OCI-LY1 (cell line): ENCODE results near the gene SMDT1.

Experiments used
- H2AFZ ChIP-seq: fragments of 200-600 bp; sonication (generic), shearing (Covaris generic); 2 replicates; pipeline ENCODE4 v1.6.0; 2014; ENCODE audit warnings: antibody characterized with exemption, mild to moderate bottlenecking, low read length
- H3F3A ChIP-seq: fragments of 200-600 bp; sonication (generic), shearing (Covaris generic); 2 replicates; pipeline ENCODE4 v1.6.0; 2014; ENCODE audit warnings: mild to moderate bottlenecking, antibody characterized with exemption, low read length, moderate library complexity; ENCODE audit not compliant: insufficient read depth
- H3K27ac ChIP-seq: fragments of 200-600 bp; sonication (generic); 2 replicates; pipeline ENCODE4 v1.5.1; 2014; ENCODE audit warnings: low read length, mixed run types, mild to moderate bottlenecking, low read depth; ENCODE audit not compliant: poor library complexity, severe bottlenecking
- H3K27me3 ChIP-seq: fragments of 200-600 bp; sonication (generic); 2 replicates; pipeline ENCODE4 v1.6.0; 2014; ENCODE audit warnings: antibody characterized with exemption, mild to moderate bottlenecking, low read length, moderate library complexity; ENCODE audit not compliant: insufficient read depth
- H3K36me3 ChIP-seq: fragments of 200-600 bp; sonication (generic); 2 replicates; pipeline ENCODE4 v1.6.1; 2014; ENCODE audit warnings: mild to moderate bottlenecking, antibody characterized with exemption, low read length, moderate library complexity, mixed read lengths; ENCODE audit not compliant: insufficient read depth
- H3K4me1 ChIP-seq: fragments of 200-600 bp; sonication (generic); 2 replicates; pipeline ENCODE4 v1.5.1; 2014; ENCODE audit warnings: mild to moderate bottlenecking, low read length, moderate library complexity; ENCODE audit not compliant: insufficient read depth, severe bottlenecking
- H3K4me2 ChIP-seq: fragments of 200-600 bp; sonication (generic), shearing (Covaris generic); 2 replicates; pipeline ENCODE4 v1.6.1; 2014; ENCODE audit warnings: low read length
- H3K4me3 ChIP-seq: fragments of 200-600 bp; sonication (generic); 2 replicates; pipeline ENCODE4 v1.5.1; 2014; ENCODE audit warnings: low read length, low read depth, mild to moderate bottlenecking, mixed read lengths; ENCODE audit not compliant: poor library complexity, severe bottlenecking
- H3K79me2 ChIP-seq: fragments of 200-600 bp; shearing (Covaris generic); 2 replicates; pipeline ENCODE4 v1.6.1; 2016; ENCODE audit warnings: mixed run types, low read length, mixed read lengths; ENCODE audit not compliant: insufficient read depth
- H3K9ac ChIP-seq: fragments of 200-600 bp; sonication (generic), shearing (Covaris generic); 2 replicates; pipeline ENCODE4 v1.6.1; 2014; ENCODE audit warnings: mild to moderate bottlenecking, low read length, mixed read lengths
- H3K9me2 ChIP-seq: fragments of 200-600 bp; sonication (generic), shearing (Covaris generic); 2 replicates; pipeline ENCODE4 v1.6.1; 2014; ENCODE audit warnings: low read depth, mild to moderate bottlenecking, low read length, mixed read lengths
- H3K9me3 ChIP-seq: fragments of 200-600 bp; shearing (Covaris generic); 2 replicates; pipeline ENCODE4 v1.6.1; 2014; ENCODE audit warnings: low read length, mixed read lengths
- H4K20me1 ChIP-seq: fragments of 200-600 bp; sonication (generic), shearing (Covaris generic); 2 replicates; pipeline ENCODE4 v1.6.0; 2016; ENCODE audit warnings: mild to moderate bottlenecking, low read length; ENCODE audit not compliant: insufficient read depth
- EZH2 ChIP-seq: fragments of 200-600 bp; sonication (generic), shearing (Covaris generic); IDR thresholded peaks from 2 replicates; pipeline ENCODE4 v1.8.0; 2017; ENCODE audit warnings: borderline replicate concordance, mixed run types, mild to moderate bottlenecking, antibody characterized with exemption, low read length, moderate library complexity, mixed read lengths
- TF ChIP-seq, protein P1 (sequence below): fragments of 200-600 bp; sonication (generic), shearing (Covaris generic); IDR thresholded peaks from 2 replicates; pipeline ENCODE4 v1.5.1; 2017; ENCODE audit warnings: mild to moderate bottlenecking, antibody characterized with exemption, low read length, moderate library complexity, mixed read lengths

SMDT1 gene

DNA sequence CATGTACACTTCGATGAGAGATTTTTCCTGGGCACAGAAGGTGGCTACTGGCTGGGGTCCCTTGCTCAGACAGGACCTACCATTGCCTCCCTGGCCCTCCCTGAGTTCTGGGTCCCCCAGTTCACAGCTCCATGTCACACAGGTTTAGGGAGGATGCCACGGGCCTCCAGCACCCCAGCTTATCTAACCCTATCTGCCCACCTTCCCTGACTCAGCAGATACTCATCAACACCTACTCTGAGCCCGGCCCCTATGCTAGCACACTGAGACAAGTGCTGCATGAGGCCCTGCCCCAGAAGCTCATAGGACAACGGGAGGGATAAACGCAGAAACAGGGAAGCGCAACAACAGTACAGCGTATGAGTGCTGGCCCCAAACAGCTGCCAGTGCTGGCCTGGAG is 18.5 kb upstream of the SMDT1 start:
- Histone ChIP-seq H3K9ac (no peak overlapping the region), H3K4me2 (no peak overlapping the region), H3K9me3 (peaks cover 7% of the 10 kb centered on the region), H2AFZ (no peak overlapping the region), H3K79me2 (no peaks in the 10 kb centered on the region), H3K36me3 (peaks cover 51% of the 10 kb centered on the region), H3K27me3 (no peaks in the 10 kb centered on the region), H3K4me1 (no peaks in the 10 kb centered on the region), H3K27ac (no peak overlapping the region), H4K20me1 (no peaks in the 10 kb centered on the region), H3K4me3 (no peak overlapping the region), H3F3A (no peaks in the 10 kb centered on the region), H3K9me2 (no peaks in the 10 kb centered on the region)
- TF ChIP-seq EZH2 = no peak
- TF ChIP-seq, protein P1, sequence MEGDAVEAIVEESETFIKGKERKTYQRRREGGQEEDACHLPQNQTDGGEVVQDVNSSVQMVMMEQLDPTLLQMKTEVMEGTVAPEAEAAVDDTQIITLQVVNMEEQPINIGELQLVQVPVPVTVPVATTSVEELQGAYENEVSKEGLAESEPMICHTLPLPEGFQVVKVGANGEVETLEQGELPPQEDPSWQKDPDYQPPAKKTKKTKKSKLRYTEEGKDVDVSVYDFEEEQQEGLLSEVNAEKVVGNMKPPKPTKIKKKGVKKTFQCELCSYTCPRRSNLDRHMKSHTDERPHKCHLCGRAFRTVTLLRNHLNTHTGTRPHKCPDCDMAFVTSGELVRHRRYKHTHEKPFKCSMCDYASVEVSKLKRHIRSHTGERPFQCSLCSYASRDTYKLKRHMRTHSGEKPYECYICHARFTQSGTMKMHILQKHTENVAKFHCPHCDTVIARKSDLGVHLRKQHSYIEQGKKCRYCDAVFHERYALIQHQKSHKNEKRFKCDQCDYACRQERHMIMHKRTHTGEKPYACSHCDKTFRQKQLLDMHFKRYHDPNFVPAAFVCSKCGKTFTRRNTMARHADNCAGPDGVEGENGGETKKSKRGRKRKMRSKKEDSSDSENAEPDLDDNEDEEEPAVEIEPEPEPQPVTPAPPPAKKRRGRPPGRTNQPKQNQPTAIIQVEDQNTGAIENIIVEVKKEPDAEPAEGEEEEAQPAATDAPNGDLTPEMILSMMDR = no peak

DNA sequence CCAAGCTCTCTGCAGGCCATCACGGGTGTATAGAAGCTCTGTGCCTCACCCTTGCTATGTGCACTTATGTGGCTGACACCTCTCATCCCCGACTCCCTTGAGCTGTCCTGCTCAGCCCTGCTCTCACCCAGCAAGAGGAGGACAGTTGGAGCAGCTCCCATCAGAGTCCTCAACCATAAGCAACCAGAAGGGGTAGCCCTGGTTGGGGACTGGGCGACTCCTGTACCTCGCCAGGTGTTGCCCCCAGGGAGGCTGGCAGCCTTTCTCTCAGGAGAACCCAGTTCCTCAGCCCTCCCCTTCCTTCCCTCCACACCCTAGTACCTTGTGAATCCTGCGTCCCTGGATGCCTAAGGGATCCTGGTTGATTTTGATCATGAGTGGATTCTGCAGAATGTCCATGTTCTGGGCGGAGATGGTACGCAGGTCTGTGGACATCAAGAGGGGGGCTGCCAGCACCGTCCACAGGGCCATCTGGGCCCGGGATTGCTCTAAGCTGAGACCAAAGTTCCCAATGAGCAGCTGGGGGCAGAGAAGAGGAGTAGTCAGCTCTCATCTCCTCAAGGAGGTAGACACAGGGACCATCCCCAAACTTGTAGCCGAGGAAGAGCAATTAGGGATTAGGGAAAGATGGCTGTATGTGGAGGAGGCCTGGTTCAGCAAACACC is 16.9 kb upstream of the SMDT1 start:
- Histone ChIP-seq H3K9me2 (no peaks in the 10 kb centered on the region), H3K27me3 (no peaks in the 10 kb centered on the region), H3K27ac (no peak overlapping the region), H3K36me3 (peaks cover 58% of the 10 kb centered on the region), H4K20me1 (no peaks in the 10 kb centered on the region), H3K79me2 (no peaks in the 10 kb centered on the region), H3F3A (no peaks in the 10 kb centered on the region), H3K9me3 (no peaks in the 10 kb centered on the region), H3K4me3 (no peak overlapping the region), H3K4me1 (no peaks in the 10 kb centered on the region), H3K9ac (no peak overlapping the region), H3K4me2 (no peak overlapping the region), H2AFZ (no peak overlapping the region)
- TF ChIP-seq, protein P1 = no peak
- no peak for TF ChIP-seq EZH2

DNA sequence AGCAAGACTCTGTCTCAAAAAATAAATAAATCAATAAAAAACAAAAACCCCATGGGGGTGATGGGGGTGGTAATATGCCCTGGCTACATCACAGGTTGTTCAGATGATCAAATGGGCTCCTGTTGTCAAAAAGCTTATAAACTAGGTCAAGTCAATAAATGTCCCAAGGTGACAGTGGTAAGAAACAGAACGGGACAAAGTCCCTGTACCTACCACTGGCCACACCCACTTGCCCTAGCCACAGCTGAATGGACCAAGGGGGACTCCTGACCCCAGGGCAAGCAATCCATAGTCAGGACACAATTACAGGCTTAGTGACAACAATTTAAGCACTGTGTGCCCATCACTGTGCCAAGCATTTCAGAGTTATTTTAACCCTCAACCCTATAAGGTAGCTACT is 14.9 kb upstream of the SMDT1 start:
- Histone ChIP-seq H3K27ac (no peak overlapping the region), H3K4me2 (no peak overlapping the region)

More for the DNA sequence above, 14.9 kb upstream of the SMDT1 start:
- H3K36me3 ChIP-seq = peaks cover 44% of the 10 kb centered on the region
- H3K27me3 ChIP-seq = no peaks in the 10 kb centered on the region
- TF ChIP-seq, protein P1 = no peak
- TF ChIP-seq EZH2 = no peak
- H3K9me2 ChIP-seq = no peaks in the 10 kb centered on the region
- H3K9me3 ChIP-seq = no peaks in the 10 kb centered on the region
- no peak overlapping the region for H3K9ac ChIP-seq
- H3K79me2 ChIP-seq = no peaks in the 10 kb centered on the region
- no peak overlapping the region for H3K4me3 ChIP-seq
- no peak overlapping the region for H2AFZ ChIP-seq
- H3F3A ChIP-seq = no peaks in the 10 kb centered on the region
- peaks cover 2% of the 10 kb centered on the region for H3K4me1 ChIP-seq
- no peaks in the 10 kb centered on the region for H4K20me1 ChIP-seq
